ENCODE results near the gene TRIM9. TPM values are rescaled to one million over a fixed set of nuclear protein-coding genes. Genes with fewer than 3 reads are reported as not detected.

The TRIM9 gene
- total RNA-seq, 4 donors from 2014 or later: 2.4 to 7.6 (median 3.4) TPM

GRCh38 chr14:51006324-51006723 is 88.6 kb downstream of the TRIM9 start:
- H3K36me3 ChIP-seq: no peaks in the 10 kb centered on the region
- H3K9me3 ChIP-seq: no peaks in the 10 kb centered on the region
- H3K4me1 ChIP-seq: no peaks in the 10 kb centered on the region
- no peak overlapping the region for H3K4me3 ChIP-seq
- no peak for DNase-seq
- peak overlapping the region in 1 of 2 donors; percentile 48 for H3K27ac ChIP-seq
- intact Hi-C loops (cut with DNase I; ENCODE audit: low total_unique reads): no loop called here
- TF ChIP-seq POLR2A (IDR thresholded peaks at IDR 0.05): no peak
- TF ChIP-seq, protein P1, sequence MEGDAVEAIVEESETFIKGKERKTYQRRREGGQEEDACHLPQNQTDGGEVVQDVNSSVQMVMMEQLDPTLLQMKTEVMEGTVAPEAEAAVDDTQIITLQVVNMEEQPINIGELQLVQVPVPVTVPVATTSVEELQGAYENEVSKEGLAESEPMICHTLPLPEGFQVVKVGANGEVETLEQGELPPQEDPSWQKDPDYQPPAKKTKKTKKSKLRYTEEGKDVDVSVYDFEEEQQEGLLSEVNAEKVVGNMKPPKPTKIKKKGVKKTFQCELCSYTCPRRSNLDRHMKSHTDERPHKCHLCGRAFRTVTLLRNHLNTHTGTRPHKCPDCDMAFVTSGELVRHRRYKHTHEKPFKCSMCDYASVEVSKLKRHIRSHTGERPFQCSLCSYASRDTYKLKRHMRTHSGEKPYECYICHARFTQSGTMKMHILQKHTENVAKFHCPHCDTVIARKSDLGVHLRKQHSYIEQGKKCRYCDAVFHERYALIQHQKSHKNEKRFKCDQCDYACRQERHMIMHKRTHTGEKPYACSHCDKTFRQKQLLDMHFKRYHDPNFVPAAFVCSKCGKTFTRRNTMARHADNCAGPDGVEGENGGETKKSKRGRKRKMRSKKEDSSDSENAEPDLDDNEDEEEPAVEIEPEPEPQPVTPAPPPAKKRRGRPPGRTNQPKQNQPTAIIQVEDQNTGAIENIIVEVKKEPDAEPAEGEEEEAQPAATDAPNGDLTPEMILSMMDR (IDR thresholded peaks at IDR 0.05): no peak
- no peaks in the 10 kb centered on the region for H3K27me3 ChIP-seq

GRCh38 chr14:51004801-51005526 is 89.9 kb downstream of the TRIM9 start:
- no peak overlapping the region for H3K4me3 ChIP-seq
- intact Hi-C loops (cut with DNase I; ENCODE audit: low total_unique reads): no loop called here
- H3K9me3 ChIP-seq: no peaks in the 10 kb centered on the region
- no peak overlapping the region for H3K27ac ChIP-seq
- no peaks in the 10 kb centered on the region for H3K27me3 ChIP-seq
- H3K4me1 ChIP-seq: no peaks in the 10 kb centered on the region
- no peaks in the 10 kb centered on the region for H3K36me3 ChIP-seq
- no peak for TF ChIP-seq POLR2A (IDR thresholded peaks at IDR 0.05)
- TF ChIP-seq, protein P1 (IDR thresholded peaks at IDR 0.05): no peak
- DNase-seq: no peak

- intact Hi-C loops (cut with DNase I; ENCODE audit: low total_unique reads): no loop called here
- Histone ChIP-seq H3K36me3 (no peaks in the 10 kb centered on the region), H3K4me1 (no peaks in the 10 kb centered on the region), H3K27me3 (no peaks in the 10 kb centered on the region), H3K4me3 (no peak overlapping the region), H3K9me3 (no peaks in the 10 kb centered on the region), H3K27ac (no peak overlapping the region)
- DNase-seq: no peak
- TF ChIP-seq, protein P1 (IDR thresholded peaks at IDR 0.05): no peak
- TF ChIP-seq POLR2A (IDR thresholded peaks at IDR 0.05): no peak
These were observed 90.5 kb downstream of the TRIM9 start for GRCh38 chr14:51004352-51004800.

DNA sequence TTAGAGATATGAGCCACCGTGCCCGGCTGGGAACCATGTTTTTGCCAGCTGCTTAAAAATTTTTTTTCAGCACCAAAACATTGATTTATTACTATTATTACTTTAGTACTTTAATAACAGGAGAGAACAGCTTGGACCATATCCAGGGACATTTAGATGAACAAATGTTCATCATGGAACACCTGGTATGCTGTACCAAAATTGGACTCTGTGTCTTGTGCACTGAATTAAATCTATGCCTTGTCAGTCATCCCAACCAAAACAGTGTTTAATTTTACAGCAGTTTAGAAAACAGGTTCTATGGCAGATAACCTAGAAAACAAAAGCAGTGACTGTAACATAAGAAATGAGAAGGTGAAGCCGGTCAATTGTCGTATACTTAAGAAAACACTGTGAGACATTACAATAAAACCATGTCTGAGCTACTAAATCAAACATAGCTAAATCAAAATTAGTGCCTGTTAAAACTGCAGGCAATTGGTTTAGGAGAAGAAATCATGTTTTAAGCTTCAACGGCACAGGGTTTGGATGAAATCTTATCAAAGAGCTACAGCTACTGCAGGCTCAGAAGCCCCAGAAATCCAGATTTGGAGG is 92.4 kb downstream of the TRIM9 start:
- Histone ChIP-seq H3K27ac (no peak overlapping the region), H3K4me1 (no peaks in the 10 kb centered on the region)
- TF ChIP-seq, protein P1 (IDR thresholded peaks at IDR 0.05): no peak
- TF ChIP-seq POLR2A (IDR thresholded peaks at IDR 0.05): no peak

DNA sequence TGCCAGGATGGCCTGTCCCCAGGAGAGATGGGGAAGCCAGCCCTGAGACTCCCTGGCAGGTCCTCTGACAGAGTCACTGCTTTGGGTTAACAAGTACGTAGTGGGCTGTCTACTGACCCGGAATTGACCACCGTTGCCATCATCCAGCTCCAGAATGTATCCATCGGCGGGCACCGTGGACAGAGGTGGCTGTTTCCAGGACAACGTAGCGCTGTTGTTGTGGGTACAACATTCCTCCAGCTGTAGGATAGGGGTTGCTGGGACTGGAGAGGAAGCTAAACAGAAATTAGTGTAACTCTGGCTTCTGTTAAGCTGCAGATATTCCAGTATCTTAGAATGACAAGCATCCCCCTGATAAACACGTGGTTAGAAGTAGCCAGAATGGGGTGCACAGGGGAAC is 94.3 kb downstream of the TRIM9 start:
- Histone ChIP-seq H3K27me3 (no peaks in the 10 kb centered on the region), H3K4me3 (no peak overlapping the region), H3K9me3 (no peaks in the 10 kb centered on the region), H3K27ac (no peak overlapping the region), H3K36me3 (no peaks in the 10 kb centered on the region), H3K4me1 (no peaks in the 10 kb centered on the region)
- intact Hi-C loops (cut with DNase I; ENCODE audit: low total_unique reads): no loop called here
- no peak for DNase-seq
- TF ChIP-seq, protein P1 (IDR thresholded peaks at IDR 0.05): no peak
- no peak for TF ChIP-seq POLR2A (IDR thresholded peaks at IDR 0.05)

More for the DNA sequence above, 92.4 kb downstream of the TRIM9 start:
- Histone ChIP-seq H3K27me3 (no peaks in the 10 kb centered on the region), H3K9me3 (no peaks in the 10 kb centered on the region), H3K4me3 (no peak overlapping the region), H3K36me3 (no peaks in the 10 kb centered on the region)
- no peak for DNase-seq
- intact Hi-C loops (cut with DNase I; ENCODE audit: low total_unique reads): no loop called here
